Gastroesophageal sphincter (tissue), 4 donors: Measurements from ENCODE around the gene TMEM178B. TPM values are rescaled to one million over a fixed set of nuclear protein-coding genes. Genes with fewer than 3 reads are reported as not detected.

Experiments used
- ATAC-seq: fragments of 150-250 bp; one replicate; pipeline ENCODE4 v1.9.1; 2016; ENCODE audit warnings: mild to moderate bottlenecking, moderate library complexity
- H3K27ac ChIP-seq, 4 donors: fragments of 200-600 bp; sonication (generic) in 3 of 4; 1 replicate in 3 of 4; 2 replicates in 1 of 4; pipeline ENCODE4 v1.5.1; 2016 to 2019
- H3K27me3 ChIP-seq: fragments of 200-600 bp; sonication (generic); one replicate; pipeline ENCODE4 v1.5.1; 2019
- H3K36me3 ChIP-seq, 2 donors: fragments of 200-600 bp; sonication (generic); one replicate each; pipeline ENCODE4 v1.5.1; 2019; ENCODE audit warnings: control low read depth in 1 of 2
- H3K4me1 ChIP-seq, 3 donors: fragments of 200-600 bp; sonication (generic); 1 replicate in 2 of 3; 2 replicates in 1 of 3; pipeline ENCODE4 v1.5.1; 2016 to 2019; ENCODE audit warnings: control low read depth in 2 of 3
- H3K4me3 ChIP-seq, 2 donors: fragments of 200-600 bp; sonication (generic); one replicate each; pipeline ENCODE4 v1.5.1; 2019; ENCODE audit warnings: mild to moderate bottlenecking in 1 of 2, moderate library complexity in 1 of 2
- H3K9me3 ChIP-seq, 3 donors: fragments of 200-600 bp; sonication (generic); one replicate each; pipeline ENCODE4 v1.5.1; 2017 to 2019; ENCODE audit warnings: control low read depth in 2 of 3
- CTCF ChIP-seq, 4 experiments: fragments of 200-600 bp in 2 of 4; fragments of 450-650 bp in 2 of 4; sonication (generic) in 1 of 4; IDR thresholded peaks; one replicate each; pipeline ENCODE4 v1.5.1; 2017 to 2019; ENCODE audit warnings: antibody characterized with exemption in 4 of 4, mild to moderate bottlenecking in 2 of 4, moderate library complexity in 2 of 4
- EP300 ChIP-seq: sonication (generic); formaldehyde crosslinking; IDR thresholded peaks from one replicate; pipeline ENCODE4 v1.6.1; 2017; ENCODE audit warnings: antibody characterized with exemption, mild to moderate bottlenecking
- POLR2A ChIP-seq, 2 donors: fragments of 450-650 bp; IDR thresholded peaks; one replicate each; pipeline ENCODE4 v1.6.1; 2017; ENCODE audit warnings: antibody characterized with exemption in 2 of 2, mild to moderate bottlenecking in 2 of 2, moderate library complexity in 1 of 2
- POLR2AphosphoS5 ChIP-seq: sonication (generic); formaldehyde crosslinking; IDR thresholded peaks from one replicate; pipeline ENCODE4 v1.6.1; 2017; ENCODE audit warnings: antibody characterized with exemption
- WGBS, 2 donors: methylation state at CpG; one replicate each; pipeline ENCODE4 v1.1.5; 2018; ENCODE audit warnings: low coverage in 1 of 2; 5-methylcytosine and 5-hydroxymethylcytosine counted together
- total RNA-seq, 4 donors: library from RNA; depleted of rRNA; stranded (reverse); fragments of >200 nt; gene quantifications; one replicate each; pipeline ENCODE4 v1.1.0, GENCODE V29; 2016

The TMEM178B gene
- total RNA-seq, 4 donors from 2014 or later, result 0.62 to 1.4 (median 1.0) TPM

- TF ChIP-seq POLR2A (IDR thresholded peaks at IDR 0.05), result no peak
- no peak for TF ChIP-seq POLR2AphosphoS5
- TF ChIP-seq CTCF (IDR thresholded peaks at IDR 0.05), result no peak
- no peak for TF ChIP-seq EP300
- ATAC-seq, result no peak
- WGBS, 2 donors, result 44 to 56% methylated on average over 1 to 2 of the region's 2 CpGs
These were observed 137.0 kb downstream of the TMEM178B start for GRCh38 chr7:141210862-141211261.

GRCh38 chr7:141213226-141213625, 139.4 kb downstream of the TMEM178B start:
- WGBS, 2 donors, result 68% methylated on average over 2 of the region's 2 CpGs; no CpG with 5 or more reads in 1 of the 2 donors
- TF ChIP-seq POLR2A (IDR thresholded peaks at IDR 0.05), result no peak
- no peak for TF ChIP-seq POLR2AphosphoS5
- no peak for TF ChIP-seq CTCF (IDR thresholded peaks at IDR 0.05)
- TF ChIP-seq EP300, result no peak
- no peak overlapping the region for H3K4me3 ChIP-seq
- H3K27ac ChIP-seq, result no peak overlapping the region
- H3K36me3 ChIP-seq, result no peaks in the 10 kb centered on the region
- no peaks in the 10 kb centered on the region for H3K9me3 ChIP-seq
- H3K27me3 ChIP-seq, result no peaks in the 10 kb centered on the region
- H3K4me1 ChIP-seq, result no peaks in the 10 kb centered on the region
- ATAC-seq, result no peak

More at GRCh38 chr7:141210862-141211261, 137.0 kb downstream of the TMEM178B start:
- H3K36me3 ChIP-seq, result no peaks in the 10 kb centered on the region
- H3K4me3 ChIP-seq, result no peak overlapping the region
- no peaks in the 10 kb centered on the region for H3K9me3 ChIP-seq
- no peak overlapping the region for H3K27ac ChIP-seq
- H3K27me3 ChIP-seq, result no peaks in the 10 kb centered on the region
- H3K4me1 ChIP-seq, result no peaks in the 10 kb centered on the region

- Histone ChIP-seq H3K36me3 (no peaks in the 10 kb centered on the region), H3K27me3 (no peaks in the 10 kb centered on the region), H3K4me1 (no peaks in the 10 kb centered on the region), H3K9me3 (no peaks in the 10 kb centered on the region), H3K27ac (no peak overlapping the region), H3K4me3 (no peak overlapping the region)
- 60 to 87% methylated on average over 1 to 3 of the region's 7 CpGs for WGBS, 2 donors
- no peak for ATAC-seq
- TF ChIP-seq EP300 (no peak), POLR2AphosphoS5 (no peak), CTCF (IDR thresholded peaks at IDR 0.05) (no peak), POLR2A (IDR thresholded peaks at IDR 0.05) (no peak)
These were observed 144.1 kb downstream of the TMEM178B start for GRCh38 chr7:141217938-141218337.

GRCh38 chr7:141218941-141219340, 145.1 kb downstream of the TMEM178B start:
- TF ChIP-seq CTCF (IDR thresholded peaks at IDR 0.05) (no peak), POLR2AphosphoS5 (no peak)
- Histone ChIP-seq H3K4me3 (no peak overlapping the region), H3K36me3 (no peaks in the 10 kb centered on the region), H3K27me3 (no peaks in the 10 kb centered on the region), H3K27ac (no peak overlapping the region), H3K4me1 (no peaks in the 10 kb centered on the region), H3K9me3 (no peaks in the 10 kb centered on the region)
- ATAC-seq, result no peak
- 74% methylated on average over 5 of the region's 6 CpGs; no CpG with 5 or more reads in 1 of the 2 donors for WGBS, 2 donors

GRCh38 chr7:141220263-141220880, 146.5 kb downstream of the TMEM178B start:
- ATAC-seq, result no peak
- Histone ChIP-seq H3K9me3 (no peaks in the 10 kb centered on the region), H3K27ac (no peak overlapping the region), H3K36me3 (no peaks in the 10 kb centered on the region), H3K4me3 (no peak overlapping the region), H3K27me3 (no peaks in the 10 kb centered on the region), H3K4me1 (no peaks in the 10 kb centered on the region)
- TF ChIP-seq CTCF (IDR thresholded peaks at IDR 0.05) (peak in 1 of 4 experiments; percentile 20), POLR2A (IDR thresholded peaks at IDR 0.05) (no peak), EP300 (no peak)
- WGBS, 2 donors, result 53 to 69% methylated on average over 5 to 7 of the region's 8 CpGs
